HG03432 (cell line): ENCODE results near the gene EPHA2.

Source experiments
- ATAC-seq: cut with Tn5 transposase; IDR thresholded peaks from one replicate; pipeline ENCODE4 v1.9.1; 2021; ENCODE audit warnings: mild to moderate bottlenecking, moderate library complexity; ENCODE audit not compliant: unreplicated experiment

EPHA2 gene

GRCh38 chr1:16138772-16139221, 17.1 kb downstream of the EPHA2 start:
- no peak for ATAC-seq

GRCh38 chr1:16137890-16138467, 17.9 kb downstream of the EPHA2 start:
- no peak for ATAC-seq

- ATAC-seq, result no peak
Measured at GRCh38 chr1:16135501-16135900, 20.4 kb downstream of the EPHA2 start.

GRCh38 chr1:16134906-16135305, 21.0 kb downstream of the EPHA2 start:
- ATAC-seq, result no peak

- no peak for ATAC-seq
Measured at GRCh38 chr1:16134066-16134801, 21.6 kb downstream of the EPHA2 start.

GRCh38 chr1:16133007-16133961, 22.6 kb downstream of the EPHA2 start:
- no peak for ATAC-seq

- no peak for ATAC-seq
Measured at GRCh38 chr1:16132325-16132785, 23.5 kb downstream of the EPHA2 start.

GRCh38 chr1:16131636-16132324, 24.1 kb downstream of the EPHA2 start:
- ATAC-seq, result no peak

GRCh38 chr1:16130827-16131226, 25.0 kb downstream of the EPHA2 start:
- no peak for ATAC-seq

GRCh38 chr1:16129921-16130543, 25.8 kb downstream of the EPHA2 start:
- no peak for ATAC-seq

GRCh38 chr1:16129316-16129715, 26.6 kb downstream of the EPHA2 start:
- no peak for ATAC-seq

- ATAC-seq, result no peak
Measured at GRCh38 chr1:16128338-16128741, 27.5 kb downstream of the EPHA2 start.

- no peak for ATAC-seq
Measured at GRCh38 chr1:16127676-16128337, 28.1 kb downstream of the EPHA2 start.

GRCh38 chr1:16126743-16127515, 28.9 kb downstream of the EPHA2 start:
- no peak for ATAC-seq

- no peak for ATAC-seq
Measured at GRCh38 chr1:16126160-16126559, 29.7 kb downstream of the EPHA2 start.

- no peak for ATAC-seq
Measured at GRCh38 chr1:16125483-16125882, 30.4 kb downstream of the EPHA2 start.

- no peak for ATAC-seq
Measured at GRCh38 chr1:16125088-16125470, 30.8 kb downstream of the EPHA2 start.

GRCh38 chr1:16124377-16125087, 31.3 kb downstream of the EPHA2 start:
- ATAC-seq, result no peak
